ENCODE results near the gene OTOS. TPM values are rescaled to one million over a fixed set of nuclear protein-coding genes. Genes with fewer than 3 reads are reported as not detected.

OTOS gene
- total RNA-seq, 2 experiments from 2014 or later, result not detected

DNA sequence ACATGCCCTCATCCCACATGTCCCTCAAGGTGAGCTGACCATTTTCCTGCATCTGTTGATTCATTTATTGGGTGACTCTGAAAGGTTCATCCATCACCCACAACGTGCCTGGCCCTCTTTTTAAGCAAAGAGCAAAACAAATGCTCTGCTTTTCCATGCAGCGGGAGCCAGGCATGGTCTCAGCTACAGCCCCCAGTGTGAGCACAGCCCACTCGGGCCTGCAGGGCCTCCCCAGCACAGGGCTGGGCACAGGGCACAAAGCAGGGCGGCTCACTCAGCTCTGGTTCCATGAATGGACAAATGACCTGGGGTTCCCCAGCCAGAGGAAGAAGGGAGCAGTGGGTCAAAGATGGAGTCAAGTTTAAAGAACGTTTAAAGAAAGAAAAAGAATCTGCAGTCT, 24.1 kb upstream of the OTOS start:
- Mint-ChIP-seq H3K4me1 (ENCODE audit: low read depth) (no peaks in the 10 kb centered on the region), H3K9me3 (no peaks in the 10 kb centered on the region), H3K27ac (no peak overlapping the region), H3K4me3 (no peak overlapping the region), H3K27me3 (peaks cover 16% of the 10 kb centered on the region), H3K36me3 (ENCODE audit: low read depth) (no peaks in the 10 kb centered on the region)
- TF ChIP-seq, protein P1, sequence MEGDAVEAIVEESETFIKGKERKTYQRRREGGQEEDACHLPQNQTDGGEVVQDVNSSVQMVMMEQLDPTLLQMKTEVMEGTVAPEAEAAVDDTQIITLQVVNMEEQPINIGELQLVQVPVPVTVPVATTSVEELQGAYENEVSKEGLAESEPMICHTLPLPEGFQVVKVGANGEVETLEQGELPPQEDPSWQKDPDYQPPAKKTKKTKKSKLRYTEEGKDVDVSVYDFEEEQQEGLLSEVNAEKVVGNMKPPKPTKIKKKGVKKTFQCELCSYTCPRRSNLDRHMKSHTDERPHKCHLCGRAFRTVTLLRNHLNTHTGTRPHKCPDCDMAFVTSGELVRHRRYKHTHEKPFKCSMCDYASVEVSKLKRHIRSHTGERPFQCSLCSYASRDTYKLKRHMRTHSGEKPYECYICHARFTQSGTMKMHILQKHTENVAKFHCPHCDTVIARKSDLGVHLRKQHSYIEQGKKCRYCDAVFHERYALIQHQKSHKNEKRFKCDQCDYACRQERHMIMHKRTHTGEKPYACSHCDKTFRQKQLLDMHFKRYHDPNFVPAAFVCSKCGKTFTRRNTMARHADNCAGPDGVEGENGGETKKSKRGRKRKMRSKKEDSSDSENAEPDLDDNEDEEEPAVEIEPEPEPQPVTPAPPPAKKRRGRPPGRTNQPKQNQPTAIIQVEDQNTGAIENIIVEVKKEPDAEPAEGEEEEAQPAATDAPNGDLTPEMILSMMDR (IDR thresholded peaks at IDR 0.05), result no peak
- intact Hi-C loops (cut with DNase I, micrococcal nuclease), result no loop called here
- Histone ChIP-seq H3K9me3 (ENCODE audit: control insufficient read depth in 1 of 2, insufficient read depth in 1 of 2, low read length in 2 of 2) (peaks cover 0 to 14% of the 10 kb centered on the region in 2 experiments), H3K27ac (ENCODE audit: low read depth in 1 of 2, low read length in 2 of 2) (no peak overlapping the region), H3K4me1 (ENCODE audit: insufficient read depth, low read length) (no peaks in the 10 kb centered on the region), H3K27me3 (ENCODE audit: control insufficient read depth in 1 of 2, insufficient read depth in 2 of 2, low read length in 2 of 2) (peaks cover 0 to 8% of the 10 kb centered on the region in 2 experiments), H3K4me3 (ENCODE audit: low read length) (no peak overlapping the region), H3K36me3 (ENCODE audit: insufficient read depth, low read length) (no peaks in the 10 kb centered on the region)
- CTCF ChIA-PET, result no interaction called here
- no peak for DNase-seq
- ATAC-seq (ENCODE audit: poor library complexity), result no peak
- POLR2A ChIA-PET, result no interaction called here

DNA sequence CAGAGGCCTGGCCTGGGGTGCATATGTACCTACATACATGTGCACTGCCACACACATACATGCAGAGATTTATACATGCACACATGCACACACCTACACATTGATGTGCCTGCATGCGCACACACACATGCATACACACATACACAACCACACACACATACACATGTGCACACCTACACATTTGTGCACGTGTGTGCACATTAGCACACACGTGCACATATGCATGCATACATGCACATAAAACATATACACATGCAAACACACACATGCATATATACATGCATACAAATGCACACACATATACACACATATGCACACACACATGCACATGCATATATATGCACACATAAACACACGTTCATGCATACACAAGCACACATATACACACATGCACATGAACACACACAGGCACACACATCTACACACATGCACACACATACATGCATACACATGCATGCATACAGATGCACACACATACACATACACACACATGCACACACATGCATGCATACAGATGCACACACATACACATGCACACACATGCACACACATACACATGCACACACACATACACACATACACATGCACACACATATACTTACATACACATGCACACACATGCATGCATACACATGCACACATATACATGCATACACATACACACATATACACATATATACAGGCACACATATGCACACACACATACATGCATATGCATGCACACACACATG, 23.6 kb upstream of the OTOS start:
- H3K4me1 Mint-ChIP-seq (ENCODE audit: low read depth), result no peaks in the 10 kb centered on the region
- Histone ChIP-seq H3K9me3 (ENCODE audit: control insufficient read depth in 1 of 2, insufficient read depth in 1 of 2, low read length in 2 of 2) (peaks cover 0 to 14% of the 10 kb centered on the region in 2 experiments), H3K4me3 (ENCODE audit: low read length) (no peak overlapping the region), H3K27ac (ENCODE audit: low read depth in 1 of 2, low read length in 2 of 2) (no peak overlapping the region), H3K36me3 (ENCODE audit: insufficient read depth, low read length) (no peaks in the 10 kb centered on the region), H3K27me3 (ENCODE audit: control insufficient read depth in 1 of 2, insufficient read depth in 2 of 2, low read length in 2 of 2) (peaks cover 0 to 8% of the 10 kb centered on the region in 2 experiments), H3K4me1 (ENCODE audit: insufficient read depth, low read length) (no peaks in the 10 kb centered on the region)
- no peaks in the 10 kb centered on the region for H3K36me3 Mint-ChIP-seq (ENCODE audit: low read depth)
- H3K4me3 Mint-ChIP-seq, result no peak overlapping the region
- intact Hi-C loops (cut with DNase I, micrococcal nuclease), result no loop called here
- peaks cover 16% of the 10 kb centered on the region for H3K27me3 Mint-ChIP-seq
- H3K9me3 Mint-ChIP-seq, result no peaks in the 10 kb centered on the region
- ATAC-seq (ENCODE audit: poor library complexity), result no peak
- no peak overlapping the region for H3K27ac Mint-ChIP-seq
- DNase-seq, result no peak
- CTCF ChIA-PET, result no interaction called here
- POLR2A ChIA-PET, result no interaction called here
- TF ChIP-seq, protein P1 (IDR thresholded peaks at IDR 0.05), result no peak

DNA sequence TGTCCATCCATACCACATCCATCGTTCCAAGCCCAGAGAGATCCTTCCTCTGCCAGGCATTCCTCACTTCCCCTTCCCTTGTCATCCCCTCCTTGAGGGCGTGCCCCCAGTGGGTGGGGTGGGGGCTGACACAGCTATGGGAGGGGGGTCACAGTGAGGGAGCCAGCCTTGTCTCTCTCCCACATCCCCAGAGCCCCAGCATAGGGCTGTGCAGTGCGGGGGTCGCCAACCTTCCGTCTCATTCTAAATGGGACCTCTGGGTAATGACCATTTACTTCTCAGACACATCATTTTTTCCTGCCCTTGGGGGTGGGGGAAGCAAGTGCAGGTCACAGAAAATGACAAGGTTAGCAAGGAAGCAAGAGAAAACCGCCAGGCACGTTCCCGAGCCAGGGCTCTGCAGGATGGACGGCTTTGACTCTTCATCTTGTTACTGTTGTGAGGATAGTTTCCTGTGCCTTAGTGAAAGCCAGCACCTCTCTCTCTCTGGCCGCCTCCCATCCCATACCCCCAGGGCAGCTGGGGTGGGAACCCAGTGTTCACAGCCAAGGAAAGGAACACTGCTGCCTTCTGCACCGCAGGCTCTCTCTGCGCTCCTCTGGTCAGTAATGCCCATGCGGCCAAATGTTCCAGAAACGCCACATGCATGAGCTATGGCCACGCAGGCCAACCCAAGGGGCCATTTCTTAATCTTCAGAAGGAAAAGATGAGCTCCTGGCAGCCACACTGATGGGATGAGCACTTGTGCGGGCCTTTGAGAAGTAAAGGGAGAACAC, 22.7 kb upstream of the OTOS start:
- no peak overlapping the region for H3K27ac Mint-ChIP-seq
- H3K27ac ChIP-seq (ENCODE audit: low read depth in 1 of 2, low read length in 2 of 2), result no peak overlapping the region
- DNase-seq (no peak), ATAC-seq (ENCODE audit: poor library complexity) (no peak)
- H3K9me3 Mint-ChIP-seq, result no peaks in the 10 kb centered on the region
- no peak overlapping the region for H3K4me3 ChIP-seq (ENCODE audit: low read length)
- peaks cover 0 to 14% of the 10 kb centered on the region in 2 experiments for H3K9me3 ChIP-seq (ENCODE audit: control insufficient read depth in 1 of 2, insufficient read depth in 1 of 2, low read length in 2 of 2)
- H3K36me3 Mint-ChIP-seq (ENCODE audit: low read depth), result no peaks in the 10 kb centered on the region
- ChIA-PET POLR2A (no interaction called here), CTCF (no interaction called here)
- H3K27me3 Mint-ChIP-seq, result peaks cover 16% of the 10 kb centered on the region
- no peaks in the 10 kb centered on the region for H3K36me3 ChIP-seq (ENCODE audit: insufficient read depth, low read length)
- intact Hi-C loops (cut with DNase I, micrococcal nuclease), result no loop called here
- H3K4me1 ChIP-seq (ENCODE audit: insufficient read depth, low read length), result no peaks in the 10 kb centered on the region
- no peaks in the 10 kb centered on the region for H3K4me1 Mint-ChIP-seq (ENCODE audit: low read depth)
- TF ChIP-seq, protein P1 (IDR thresholded peaks at IDR 0.05), result no peak
- no peak overlapping the region for H3K4me3 Mint-ChIP-seq
- H3K27me3 ChIP-seq (ENCODE audit: control insufficient read depth in 1 of 2, insufficient read depth in 2 of 2, low read length in 2 of 2), result peaks cover 0 to 7% of the 10 kb centered on the region in 2 experiments
